Fibroblast of lung (primary cell): ENCODE measurements around the gene URB2. TPM values are rescaled to one million over a fixed set of nuclear protein-coding genes. Genes with fewer than 3 reads are reported as not detected.

Experiments used
- DNase-seq, 2 donors: peaks; one replicate each; pipeline versions ENCODE4 v3.0.0 to v3.0.0-alpha.2; 2010; ENCODE audit warnings: low read depth in 2 of 2
- H2AFZ ChIP-seq: 2 replicates; pipeline ENCODE4 v1.5.1; 2012; ENCODE audit warnings: low read length, control low read depth, inconsistent platforms
- H3K27ac ChIP-seq: 2 replicates; pipeline ENCODE4 v1.5.1; 2011; ENCODE audit warnings: low read length, control low read depth; ENCODE audit not compliant: insufficient read depth
- H3K27me3 ChIP-seq: 2 replicates; pipeline ENCODE4 v1.5.1; 2011; ENCODE audit warnings: mild to moderate bottlenecking, low read length; ENCODE audit not compliant: control insufficient read depth, insufficient read depth
- H3K36me3 ChIP-seq: 2 replicates; pipeline ENCODE4 v1.5.1; 2011; ENCODE audit warnings: low read length; ENCODE audit not compliant: control insufficient read depth, insufficient read depth
- H3K4me1 ChIP-seq: 2 replicates; pipeline ENCODE4 v1.5.1; 2011; ENCODE audit warnings: low read length; ENCODE audit not compliant: control insufficient read depth, insufficient read depth; ENCODE audit errors: extremely low read depth
- H3K4me2 ChIP-seq: 2 replicates; pipeline ENCODE4 v1.5.1; 2011; ENCODE audit warnings: low read length, control low read depth; ENCODE audit not compliant: insufficient read depth; ENCODE audit errors: extremely low read depth
- H3K4me3 ChIP-seq, 4 experiments: fragments of 200-600 bp in 1 of 4; sonication (generic) in 1 of 4; replicated peaks in 1 of 4; 2 replicates each; pipeline ENCODE4 v1.5.1; 2011 to 2016; ENCODE audit warnings: low read length in 4 of 4, low read depth in 3 of 4, mild to moderate bottlenecking in 3 of 4, control low read depth in 2 of 4, inconsistent platforms in 1 of 4, mixed read lengths in 1 of 4; ENCODE audit not compliant: insufficient read depth in 1 of 4; ENCODE audit errors: control extremely low read depth in 1 of 4
- H3K79me2 ChIP-seq: 2 replicates; pipeline ENCODE4 v1.5.1; 2012; ENCODE audit warnings: mild to moderate bottlenecking, low read length, inconsistent platforms; ENCODE audit not compliant: control insufficient read depth, insufficient read depth
- H3K9ac ChIP-seq: 2 replicates; pipeline ENCODE4 v1.5.1; 2011; ENCODE audit warnings: mild to moderate bottlenecking, low read length, control low read depth; ENCODE audit not compliant: insufficient read depth
- H3K9me3 ChIP-seq: 2 replicates; pipeline ENCODE4 v1.5.1; 2012; ENCODE audit warnings: low read depth, low read length; ENCODE audit not compliant: control insufficient read depth, insufficient read depth
- H4K20me1 ChIP-seq: 2 replicates; pipeline ENCODE4 v1.5.1; 2011; ENCODE audit warnings: low read length; ENCODE audit not compliant: control insufficient read depth, insufficient read depth; ENCODE audit errors: extremely low read depth
- EZH2 ChIP-seq: IDR thresholded peaks from 2 replicates; pipeline ENCODE4 v1.5.1; 2012; ENCODE audit warnings: low read length, control low read depth, mild to moderate bottlenecking; ENCODE audit errors: missing control alignments
- polyA plus RNA-seq, 2 donors: library from polyadenylated mRNA; depleted of rRNA in 1 of 2; stranded (reverse) in 1 of 2; unstranded in 1 of 2; fragments of >200 nt; gene quantifications; 2 replicates each; pipeline ENCODE4 v1.2.1, GENCODE V29; 2011 to 2012; ENCODE audit warnings: missing spikeins in 1 of 2
- total RNA-seq: library from RNA; depleted of rRNA; stranded (reverse); fragments of >200 nt; gene quantifications from 2 replicates; pipeline ENCODE4 v1.2.1, GENCODE V29; 2014
- TF ChIP-seq, protein P1 (sequence below), 2 donors: IDR thresholded peaks in 1 of 2; conservative IDR thresholded peaks in 1 of 2; 1 replicate in 1 of 2; 2 replicates in 1 of 2; pipeline ENCODE4 v1.5.1; 2011 to 2012; ENCODE audit warnings: low read length in 2 of 2, control low read depth in 1 of 2, inconsistent platforms in 1 of 2, low read depth in 1 of 2, mild to moderate bottlenecking in 1 of 2

Gene URB2
- total and polyA plus RNA-seq, 2 donors (not counting 1 experiment from before 2014, with no cell fraction given) = 5.2 to 8.8 TPM

DNA sequence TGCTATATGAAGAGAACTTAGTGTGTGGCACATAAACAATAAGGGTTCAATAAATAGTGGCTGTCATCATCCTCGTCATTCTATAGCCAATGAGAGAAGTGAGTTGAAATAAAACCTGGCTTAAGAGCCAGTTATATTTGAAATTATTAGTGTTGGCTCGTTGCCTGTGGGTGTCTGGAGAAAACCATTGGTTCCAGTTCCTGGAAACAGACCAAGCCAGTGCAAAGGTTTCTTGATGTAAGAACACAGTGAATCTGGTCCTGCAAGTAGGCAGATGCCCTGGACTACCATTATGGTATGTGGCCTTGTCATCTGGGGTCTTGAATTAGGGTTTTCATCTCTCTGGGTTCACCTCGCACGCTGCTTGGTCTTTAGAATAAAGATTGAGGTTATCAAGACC, 43.3 kb downstream of the URB2 start:
- Histone ChIP-seq H3K4me1 (no peaks in the 10 kb centered on the region), H3K9ac (no peak overlapping the region), H3K9me3 (no peaks in the 10 kb centered on the region), H3K4me2 (no peak overlapping the region), H3K27ac (no peak overlapping the region), H3K79me2 (no peaks in the 10 kb centered on the region), H3K27me3 (no peaks in the 10 kb centered on the region), H3K36me3 (no peaks in the 10 kb centered on the region), H4K20me1 (no peaks in the 10 kb centered on the region), H2AFZ (no peak overlapping the region), H3K4me3 (no peak overlapping the region)
- DNase-seq = peak in 1 of 2 donors; percentile 67
- TF ChIP-seq EZH2 = no peak

DNA sequence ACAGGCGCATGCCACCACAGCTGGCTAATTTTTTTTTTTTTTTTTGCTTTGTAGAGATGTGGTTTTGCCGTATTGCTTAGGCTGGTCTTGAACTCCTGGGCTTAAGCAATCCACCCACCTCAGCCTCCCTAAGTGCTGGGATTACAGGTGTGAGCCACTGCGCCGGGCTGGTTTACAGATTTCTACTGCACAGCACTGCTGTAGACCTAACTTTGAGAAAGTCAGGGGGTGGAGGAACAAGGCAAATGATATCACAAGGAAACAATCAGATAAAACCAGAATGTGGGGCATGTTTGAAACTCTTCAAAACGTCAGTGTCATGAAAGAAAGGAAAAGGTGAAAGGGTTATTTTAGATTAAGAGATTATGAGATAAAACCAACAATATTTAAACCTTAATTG, 45.3 kb downstream of the URB2 start:
- no peaks in the 10 kb centered on the region for H4K20me1 ChIP-seq
- H3K27me3 ChIP-seq = no peaks in the 10 kb centered on the region
- H3K79me2 ChIP-seq = no peaks in the 10 kb centered on the region
- H3K4me3 ChIP-seq = no peak overlapping the region
- H3K9me3 ChIP-seq = no peaks in the 10 kb centered on the region
- no peak overlapping the region for H2AFZ ChIP-seq
- no peak overlapping the region for H3K9ac ChIP-seq
- no peak for TF ChIP-seq EZH2
- TF ChIP-seq, protein P1, sequence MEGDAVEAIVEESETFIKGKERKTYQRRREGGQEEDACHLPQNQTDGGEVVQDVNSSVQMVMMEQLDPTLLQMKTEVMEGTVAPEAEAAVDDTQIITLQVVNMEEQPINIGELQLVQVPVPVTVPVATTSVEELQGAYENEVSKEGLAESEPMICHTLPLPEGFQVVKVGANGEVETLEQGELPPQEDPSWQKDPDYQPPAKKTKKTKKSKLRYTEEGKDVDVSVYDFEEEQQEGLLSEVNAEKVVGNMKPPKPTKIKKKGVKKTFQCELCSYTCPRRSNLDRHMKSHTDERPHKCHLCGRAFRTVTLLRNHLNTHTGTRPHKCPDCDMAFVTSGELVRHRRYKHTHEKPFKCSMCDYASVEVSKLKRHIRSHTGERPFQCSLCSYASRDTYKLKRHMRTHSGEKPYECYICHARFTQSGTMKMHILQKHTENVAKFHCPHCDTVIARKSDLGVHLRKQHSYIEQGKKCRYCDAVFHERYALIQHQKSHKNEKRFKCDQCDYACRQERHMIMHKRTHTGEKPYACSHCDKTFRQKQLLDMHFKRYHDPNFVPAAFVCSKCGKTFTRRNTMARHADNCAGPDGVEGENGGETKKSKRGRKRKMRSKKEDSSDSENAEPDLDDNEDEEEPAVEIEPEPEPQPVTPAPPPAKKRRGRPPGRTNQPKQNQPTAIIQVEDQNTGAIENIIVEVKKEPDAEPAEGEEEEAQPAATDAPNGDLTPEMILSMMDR (conservative IDR thresholded peaks at IDR 0.05 in 1 of 2, IDR thresholded peaks at IDR 0.05 in 1 of 2; ENCODE audit: low read depth in 1 of 2, low read length in 2 of 2) = no peak
- no peak for DNase-seq
- H3K36me3 ChIP-seq = no peaks in the 10 kb centered on the region
- no peak overlapping the region for H3K27ac ChIP-seq
- no peaks in the 10 kb centered on the region for H3K4me1 ChIP-seq
- H3K4me2 ChIP-seq = no peak overlapping the region

DNA sequence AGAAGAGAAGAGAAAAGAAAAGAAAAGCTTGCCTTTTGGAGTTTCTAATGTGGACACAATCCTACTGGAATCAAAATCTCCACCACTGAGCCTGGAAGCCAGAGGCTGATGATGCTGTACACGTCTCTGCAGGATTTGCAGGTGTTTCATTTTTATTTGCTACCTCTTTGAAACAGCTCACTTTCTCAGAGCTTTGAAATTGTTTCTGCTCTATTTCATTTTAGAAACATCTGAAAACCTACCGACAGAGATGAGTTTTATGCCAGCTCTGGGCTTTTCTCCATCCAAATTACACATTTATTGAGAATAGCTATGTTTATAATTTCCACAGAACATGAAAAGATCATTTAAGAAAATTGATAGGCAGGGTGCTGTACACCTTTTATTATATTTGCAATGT, 46.2 kb downstream of the URB2 start:
- Histone ChIP-seq H3K4me1 (no peaks in the 10 kb centered on the region), H4K20me1 (no peaks in the 10 kb centered on the region), H3K9me3 (no peaks in the 10 kb centered on the region), H3K27ac (no peak overlapping the region), H3K36me3 (no peaks in the 10 kb centered on the region), H2AFZ (no peak overlapping the region), H3K27me3 (no peaks in the 10 kb centered on the region), H3K4me3 (no peak overlapping the region), H3K4me2 (no peak overlapping the region), H3K79me2 (no peaks in the 10 kb centered on the region), H3K9ac (no peak overlapping the region)
- DNase-seq = no peak
- TF ChIP-seq, protein P1 (conservative IDR thresholded peaks at IDR 0.05 in 1 of 2, IDR thresholded peaks at IDR 0.05 in 1 of 2; ENCODE audit: low read depth in 1 of 2, low read length in 2 of 2) = no peak
- no peak for TF ChIP-seq EZH2
